ENCODE results near the gene DLX5.

DNA sequence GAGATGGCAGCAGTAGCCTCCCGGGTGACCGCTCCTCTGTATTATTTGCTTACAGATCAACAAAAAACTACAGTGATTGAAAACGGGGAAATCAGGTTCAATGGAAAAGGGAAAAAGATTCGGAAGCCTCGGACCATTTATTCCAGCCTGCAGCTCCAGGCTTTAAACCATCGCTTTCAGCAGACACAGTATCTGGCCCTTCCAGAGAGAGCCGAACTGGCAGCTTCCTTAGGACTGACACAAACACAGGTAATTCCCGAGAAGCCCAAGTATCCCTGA lies 17.1 kb downstream of the DLX5 start:
- TF ChIP-seq, protein P1, sequence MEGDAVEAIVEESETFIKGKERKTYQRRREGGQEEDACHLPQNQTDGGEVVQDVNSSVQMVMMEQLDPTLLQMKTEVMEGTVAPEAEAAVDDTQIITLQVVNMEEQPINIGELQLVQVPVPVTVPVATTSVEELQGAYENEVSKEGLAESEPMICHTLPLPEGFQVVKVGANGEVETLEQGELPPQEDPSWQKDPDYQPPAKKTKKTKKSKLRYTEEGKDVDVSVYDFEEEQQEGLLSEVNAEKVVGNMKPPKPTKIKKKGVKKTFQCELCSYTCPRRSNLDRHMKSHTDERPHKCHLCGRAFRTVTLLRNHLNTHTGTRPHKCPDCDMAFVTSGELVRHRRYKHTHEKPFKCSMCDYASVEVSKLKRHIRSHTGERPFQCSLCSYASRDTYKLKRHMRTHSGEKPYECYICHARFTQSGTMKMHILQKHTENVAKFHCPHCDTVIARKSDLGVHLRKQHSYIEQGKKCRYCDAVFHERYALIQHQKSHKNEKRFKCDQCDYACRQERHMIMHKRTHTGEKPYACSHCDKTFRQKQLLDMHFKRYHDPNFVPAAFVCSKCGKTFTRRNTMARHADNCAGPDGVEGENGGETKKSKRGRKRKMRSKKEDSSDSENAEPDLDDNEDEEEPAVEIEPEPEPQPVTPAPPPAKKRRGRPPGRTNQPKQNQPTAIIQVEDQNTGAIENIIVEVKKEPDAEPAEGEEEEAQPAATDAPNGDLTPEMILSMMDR (IDR thresholded peaks at IDR 0.05) = no peak
- TF ChIP-seq POLR2AphosphoS5 (IDR thresholded peaks at IDR 0.05; ENCODE audit: low read depth, low read length) (no peak), TCF7L2 (IDR thresholded peaks at IDR 0.05; ENCODE audit: low read depth, low read length) (no peak)
- TF ChIP-seq, protein P2, sequence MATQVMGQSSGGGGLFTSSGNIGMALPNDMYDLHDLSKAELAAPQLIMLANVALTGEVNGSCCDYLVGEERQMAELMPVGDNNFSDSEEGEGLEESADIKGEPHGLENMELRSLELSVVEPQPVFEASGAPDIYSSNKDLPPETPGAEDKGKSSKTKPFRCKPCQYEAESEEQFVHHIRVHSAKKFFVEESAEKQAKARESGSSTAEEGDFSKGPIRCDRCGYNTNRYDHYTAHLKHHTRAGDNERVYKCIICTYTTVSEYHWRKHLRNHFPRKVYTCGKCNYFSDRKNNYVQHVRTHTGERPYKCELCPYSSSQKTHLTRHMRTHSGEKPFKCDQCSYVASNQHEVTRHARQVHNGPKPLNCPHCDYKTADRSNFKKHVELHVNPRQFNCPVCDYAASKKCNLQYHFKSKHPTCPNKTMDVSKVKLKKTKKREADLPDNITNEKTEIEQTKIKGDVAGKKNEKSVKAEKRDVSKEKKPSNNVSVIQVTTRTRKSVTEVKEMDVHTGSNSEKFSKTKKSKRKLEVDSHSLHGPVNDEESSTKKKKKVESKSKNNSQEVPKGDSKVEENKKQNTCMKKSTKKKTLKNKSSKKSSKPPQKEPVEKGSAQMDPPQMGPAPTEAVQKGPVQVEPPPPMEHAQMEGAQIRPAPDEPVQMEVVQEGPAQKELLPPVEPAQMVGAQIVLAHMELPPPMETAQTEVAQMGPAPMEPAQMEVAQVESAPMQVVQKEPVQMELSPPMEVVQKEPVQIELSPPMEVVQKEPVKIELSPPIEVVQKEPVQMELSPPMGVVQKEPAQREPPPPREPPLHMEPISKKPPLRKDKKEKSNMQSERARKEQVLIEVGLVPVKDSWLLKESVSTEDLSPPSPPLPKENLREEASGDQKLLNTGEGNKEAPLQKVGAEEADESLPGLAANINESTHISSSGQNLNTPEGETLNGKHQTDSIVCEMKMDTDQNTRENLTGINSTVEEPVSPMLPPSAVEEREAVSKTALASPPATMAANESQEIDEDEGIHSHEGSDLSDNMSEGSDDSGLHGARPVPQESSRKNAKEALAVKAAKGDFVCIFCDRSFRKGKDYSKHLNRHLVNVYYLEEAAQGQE (IDR thresholded peaks at IDR 0.05; ENCODE audit: insufficient read depth in 1 of 2, low read depth in 2 of 2, low read length in 1 of 2) = no peak

Data from Panc1 (cell line).